ENCODE results near the gene HNRNPH3. TPM values are rescaled to one million over a fixed set of nuclear protein-coding genes. Genes with fewer than 3 reads are reported as not detected.

Gene HNRNPH3
- total and polyA plus RNA-seq, 5 donors from 2014 or later, result 120 to 200 (median 142) TPM

- Histone ChIP-seq H3K27ac (ENCODE audit: insufficient read depth, low read length, poor library complexity, severe bottlenecking) (no peak overlapping the region), H3K4me3 (ENCODE audit: low read depth, low read length) (no peak overlapping the region), H3K27me3 (ENCODE audit: control insufficient read depth, insufficient read depth, low read length) (no peaks in the 10 kb centered on the region), H3K9me3 (ENCODE audit: control insufficient read depth in 2 of 2, low read length in 2 of 2) (no peaks in the 10 kb centered on the region), H3K36me3 (ENCODE audit: control insufficient read depth, insufficient read depth, low read length) (peaks cover 51% of the 10 kb centered on the region), H3K4me1 (ENCODE audit: control insufficient read depth, insufficient read depth, low read length, poor library complexity, severe bottlenecking) (no peaks in the 10 kb centered on the region)
- no peak for ATAC-seq (ENCODE audit: low read depth in 2 of 2)
- Mint-ChIP-seq H3K4me1 (peaks cover 4 to 23% (median 7%) of the 10 kb centered on the region in 4 donors), H3K27me3 (peaks cover 4% of the 10 kb centered on the region), H3K27ac (no peak overlapping the region), H3K4me3 (no peak overlapping the region), H3K36me3 (peaks cover 10% of the 10 kb centered on the region), H3K9me3 (no peaks in the 10 kb centered on the region)
- no peak for DNase-seq
Measured at GRCh38 chr10:68346774-68347173, 14.9 kb downstream of the HNRNPH3 start.

GRCh38 chr10:68348265-68348741 is 16.4 kb downstream of the HNRNPH3 start:
- peaks cover 11% of the 10 kb centered on the region for H3K36me3 Mint-ChIP-seq
- DNase-seq (peak; percentile 26 to 71 (median 50)), ATAC-seq (ENCODE audit: low read depth in 2 of 2) (peak; percentile 64 to 71)
- no peak overlapping the region for H3K4me3 ChIP-seq (ENCODE audit: low read depth, low read length)
- no peak overlapping the region for H3K4me3 Mint-ChIP-seq
- peaks cover 3 to 17% (median 7%) of the 10 kb centered on the region in 4 donors for H3K4me1 Mint-ChIP-seq
- peak overlapping the region; percentile 41 for H3K27ac ChIP-seq (ENCODE audit: insufficient read depth, low read length, poor library complexity, severe bottlenecking)
- peak overlapping the region; percentile 16 to 88 (median 87) for H3K27ac Mint-ChIP-seq
- no peaks in the 10 kb centered on the region for H3K9me3 ChIP-seq (ENCODE audit: control insufficient read depth in 2 of 2, low read length in 2 of 2)
- peaks cover 46% of the 10 kb centered on the region for H3K36me3 ChIP-seq (ENCODE audit: control insufficient read depth, insufficient read depth, low read length)
- peaks cover 4% of the 10 kb centered on the region for H3K27me3 Mint-ChIP-seq
- no peaks in the 10 kb centered on the region for H3K27me3 ChIP-seq (ENCODE audit: control insufficient read depth, insufficient read depth, low read length)
- H3K9me3 Mint-ChIP-seq, result peaks cover 0 to 1% (median 0%) of the 10 kb centered on the region in 7 donors
- H3K4me1 ChIP-seq (ENCODE audit: control insufficient read depth, insufficient read depth, low read length, poor library complexity, severe bottlenecking), result no peaks in the 10 kb centered on the region

- H3K27ac Mint-ChIP-seq, result peak overlapping the region in 1 of 3 donors; percentile 66
- Histone ChIP-seq H3K36me3 (ENCODE audit: control insufficient read depth, insufficient read depth, low read length) (peaks cover 20% of the 10 kb centered on the region), H3K9me3 (ENCODE audit: control insufficient read depth in 2 of 2, low read length in 2 of 2) (no peaks in the 10 kb centered on the region), H3K27ac (ENCODE audit: insufficient read depth, low read length, poor library complexity, severe bottlenecking) (no peak overlapping the region), H3K27me3 (ENCODE audit: control insufficient read depth, insufficient read depth, low read length) (no peaks in the 10 kb centered on the region), H3K4me1 (ENCODE audit: control insufficient read depth, insufficient read depth, low read length, poor library complexity, severe bottlenecking) (no peaks in the 10 kb centered on the region), H3K4me3 (ENCODE audit: low read depth, low read length) (no peak overlapping the region)
- H3K9me3 Mint-ChIP-seq, result peaks cover 0 to 1% (median 0%) of the 10 kb centered on the region in 7 donors
- DNase-seq (no peak), ATAC-seq (ENCODE audit: low read depth in 2 of 2) (no peak)
- H3K27me3 Mint-ChIP-seq, result no peaks in the 10 kb centered on the region
- peaks cover 2 to 4% (median 3%) of the 10 kb centered on the region in 4 donors for H3K4me1 Mint-ChIP-seq
- H3K36me3 Mint-ChIP-seq, result peaks cover 11% of the 10 kb centered on the region
- H3K4me3 Mint-ChIP-seq, result no peak overlapping the region
Measured at GRCh38 chr10:68353537-68353936, 21.7 kb downstream of the HNRNPH3 start.

- Mint-ChIP-seq H3K4me3 (no peak overlapping the region), H3K4me1 (no peaks in the 10 kb centered on the region), H3K9me3 (no peaks in the 10 kb centered on the region), H3K36me3 (peaks cover 11% of the 10 kb centered on the region), H3K27ac (no peak overlapping the region), H3K27me3 (no peaks in the 10 kb centered on the region)
- H3K4me3 ChIP-seq (ENCODE audit: low read depth, low read length), result no peak overlapping the region
- H3K27ac ChIP-seq (ENCODE audit: insufficient read depth, low read length, poor library complexity, severe bottlenecking), result no peak overlapping the region
- ATAC-seq (ENCODE audit: low read depth in 2 of 2) (no peak), DNase-seq (no peak)
- H3K9me3 ChIP-seq (ENCODE audit: control insufficient read depth in 2 of 2, low read length in 2 of 2), result no peaks in the 10 kb centered on the region
- peaks cover 37% of the 10 kb centered on the region for H3K36me3 ChIP-seq (ENCODE audit: control insufficient read depth, insufficient read depth, low read length)
- H3K4me1 ChIP-seq (ENCODE audit: control insufficient read depth, insufficient read depth, low read length, poor library complexity, severe bottlenecking), result no peaks in the 10 kb centered on the region
- H3K27me3 ChIP-seq (ENCODE audit: control insufficient read depth, insufficient read depth, low read length), result no peaks in the 10 kb centered on the region
Measured at GRCh38 chr10:68359189-68359588, 27.3 kb downstream of the HNRNPH3 start.

GRCh38 chr10:68362590-68362989 is 30.7 kb downstream of the HNRNPH3 start:
- no peak overlapping the region for H3K4me3 ChIP-seq (ENCODE audit: low read depth, low read length)
- no peak for ATAC-seq (ENCODE audit: low read depth in 2 of 2)
- no peaks in the 10 kb centered on the region for H3K9me3 Mint-ChIP-seq
- peaks cover 11% of the 10 kb centered on the region for H3K36me3 Mint-ChIP-seq
- no peaks in the 10 kb centered on the region for H3K27me3 Mint-ChIP-seq
- DNase-seq, result no peak
- no peak overlapping the region for H3K4me3 Mint-ChIP-seq
- no peaks in the 10 kb centered on the region for H3K4me1 Mint-ChIP-seq
- H3K27me3 ChIP-seq (ENCODE audit: control insufficient read depth, insufficient read depth, low read length), result no peaks in the 10 kb centered on the region
- peaks cover 35% of the 10 kb centered on the region for H3K36me3 ChIP-seq (ENCODE audit: control insufficient read depth, insufficient read depth, low read length)
- no peaks in the 10 kb centered on the region for H3K9me3 ChIP-seq (ENCODE audit: control insufficient read depth in 2 of 2, low read length in 2 of 2)
- H3K27ac Mint-ChIP-seq, result no peak overlapping the region
- no peak overlapping the region for H3K27ac ChIP-seq (ENCODE audit: insufficient read depth, low read length, poor library complexity, severe bottlenecking)
- no peaks in the 10 kb centered on the region for H3K4me1 ChIP-seq (ENCODE audit: control insufficient read depth, insufficient read depth, low read length, poor library complexity, severe bottlenecking)

- Histone ChIP-seq H3K4me3 (ENCODE audit: low read depth, low read length) (no peak overlapping the region), H3K27me3 (ENCODE audit: control insufficient read depth, insufficient read depth, low read length) (no peaks in the 10 kb centered on the region), H3K9me3 (ENCODE audit: control insufficient read depth in 2 of 2, low read length in 2 of 2) (no peaks in the 10 kb centered on the region), H3K36me3 (ENCODE audit: control insufficient read depth, insufficient read depth, low read length) (peaks cover 30% of the 10 kb centered on the region), H3K27ac (ENCODE audit: insufficient read depth, low read length, poor library complexity, severe bottlenecking) (no peak overlapping the region), H3K4me1 (ENCODE audit: control insufficient read depth, insufficient read depth, low read length, poor library complexity, severe bottlenecking) (no peaks in the 10 kb centered on the region)
- DNase-seq, result no peak
- Mint-ChIP-seq H3K4me1 (no peaks in the 10 kb centered on the region), H3K36me3 (peaks cover 11% of the 10 kb centered on the region), H3K27me3 (no peaks in the 10 kb centered on the region), H3K9me3 (no peaks in the 10 kb centered on the region), H3K4me3 (no peak overlapping the region), H3K27ac (no peak overlapping the region)
- ATAC-seq (ENCODE audit: low read depth in 2 of 2), result no peak
Measured at GRCh38 chr10:68364101-68364886, 32.4 kb downstream of the HNRNPH3 start.

GRCh38 chr10:68365611-68366010 is 33.7 kb downstream of the HNRNPH3 start:
- ATAC-seq (ENCODE audit: low read depth in 2 of 2), result no peak
- Histone ChIP-seq H3K27me3 (ENCODE audit: control insufficient read depth, insufficient read depth, low read length) (no peaks in the 10 kb centered on the region), H3K36me3 (ENCODE audit: control insufficient read depth, insufficient read depth, low read length) (peaks cover 33% of the 10 kb centered on the region), H3K4me3 (ENCODE audit: low read depth, low read length) (no peak overlapping the region), H3K4me1 (ENCODE audit: control insufficient read depth, insufficient read depth, low read length, poor library complexity, severe bottlenecking) (no peaks in the 10 kb centered on the region), H3K27ac (ENCODE audit: insufficient read depth, low read length, poor library complexity, severe bottlenecking) (no peak overlapping the region), H3K9me3 (ENCODE audit: control insufficient read depth in 2 of 2, low read length in 2 of 2) (no peaks in the 10 kb centered on the region)
- H3K27ac Mint-ChIP-seq, result no peak overlapping the region
- H3K36me3 Mint-ChIP-seq, result peaks cover 15% of the 10 kb centered on the region
- H3K27me3 Mint-ChIP-seq, result no peaks in the 10 kb centered on the region
- peak in 1 of 3 donors; percentile 18 for DNase-seq
- H3K4me3 Mint-ChIP-seq, result no peak overlapping the region
- peaks cover 0 to 5% (median 0%) of the 10 kb centered on the region in 7 donors for H3K9me3 Mint-ChIP-seq
- no peaks in the 10 kb centered on the region for H3K4me1 Mint-ChIP-seq

- Histone ChIP-seq H3K4me3 (ENCODE audit: low read depth, low read length) (no peak overlapping the region), H3K27ac (ENCODE audit: insufficient read depth, low read length, poor library complexity, severe bottlenecking) (no peak overlapping the region), H3K27me3 (ENCODE audit: control insufficient read depth, insufficient read depth, low read length) (no peaks in the 10 kb centered on the region), H3K4me1 (ENCODE audit: control insufficient read depth, insufficient read depth, low read length, poor library complexity, severe bottlenecking) (no peaks in the 10 kb centered on the region), H3K36me3 (ENCODE audit: control insufficient read depth, insufficient read depth, low read length) (peaks cover 36% of the 10 kb centered on the region), H3K9me3 (ENCODE audit: control insufficient read depth in 2 of 2, low read length in 2 of 2) (peaks cover 1 to 4% of the 10 kb centered on the region in 2 experiments)
- peaks cover 0 to 12% (median 2%) of the 10 kb centered on the region in 7 donors for H3K9me3 Mint-ChIP-seq
- DNase-seq, result no peak
- H3K4me1 Mint-ChIP-seq, result no peaks in the 10 kb centered on the region
- H3K27me3 Mint-ChIP-seq, result no peaks in the 10 kb centered on the region
- no peak overlapping the region for H3K4me3 Mint-ChIP-seq
- ATAC-seq (ENCODE audit: low read depth in 2 of 2), result no peak
- H3K27ac Mint-ChIP-seq, result no peak overlapping the region
- peaks cover 20% of the 10 kb centered on the region for H3K36me3 Mint-ChIP-seq
Measured at GRCh38 chr10:68366600-68366999, 34.7 kb downstream of the HNRNPH3 start.

All from CD4-positive, CD25-positive, alpha-beta regulatory T cell (primary cell).